GM12872 (cell line): ENCODE data around the gene PHOX2A.

ENCODE experiments used
- TF ChIP-seq, protein P1 (sequence below): IDR thresholded peaks from 3 replicates; pipeline ENCODE4 v1.5.1; 2011; ENCODE audit warnings: low read depth, mild to moderate bottlenecking, low read length, moderate library complexity; ENCODE audit not compliant: insufficient read depth

The PHOX2A gene

DNA sequence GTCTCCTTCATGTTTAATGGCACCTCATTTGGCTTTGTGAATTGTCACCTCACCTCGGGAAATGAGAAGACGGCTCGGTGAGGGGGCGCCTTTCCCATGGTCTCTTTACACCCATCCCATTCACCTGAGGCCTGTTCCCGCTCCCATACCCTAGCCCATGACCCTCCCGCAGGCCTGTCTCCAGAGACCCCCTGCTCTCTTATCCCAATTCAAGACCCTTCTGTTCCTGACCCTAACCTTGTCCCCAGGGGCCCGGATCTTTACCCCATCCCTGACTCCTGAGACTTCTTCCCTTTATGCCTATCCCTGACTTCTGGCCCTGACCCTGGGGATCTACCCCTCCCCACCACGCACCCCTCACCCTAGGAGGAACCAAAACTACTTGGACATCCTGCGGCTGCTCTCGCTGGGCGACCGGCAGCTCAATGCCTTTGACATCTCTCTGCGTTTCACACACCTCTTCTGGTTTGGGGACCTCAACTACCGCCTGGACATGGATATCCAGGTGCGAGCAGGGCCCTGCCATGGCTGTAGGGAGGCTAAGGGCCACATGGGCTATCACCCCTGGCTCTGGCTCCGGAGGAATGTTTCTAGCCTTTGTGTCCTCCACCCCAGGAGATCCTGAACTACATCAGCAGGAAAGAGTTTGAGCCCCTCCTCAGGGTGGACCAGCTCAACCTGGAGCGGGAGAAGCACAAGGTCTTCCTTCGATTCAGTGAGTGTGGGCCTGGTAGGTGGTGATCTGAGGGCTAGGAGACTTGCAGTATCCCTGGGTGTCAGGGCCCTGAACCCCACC lies 11.5 kb downstream of the PHOX2A start:
- TF ChIP-seq, protein P1, sequence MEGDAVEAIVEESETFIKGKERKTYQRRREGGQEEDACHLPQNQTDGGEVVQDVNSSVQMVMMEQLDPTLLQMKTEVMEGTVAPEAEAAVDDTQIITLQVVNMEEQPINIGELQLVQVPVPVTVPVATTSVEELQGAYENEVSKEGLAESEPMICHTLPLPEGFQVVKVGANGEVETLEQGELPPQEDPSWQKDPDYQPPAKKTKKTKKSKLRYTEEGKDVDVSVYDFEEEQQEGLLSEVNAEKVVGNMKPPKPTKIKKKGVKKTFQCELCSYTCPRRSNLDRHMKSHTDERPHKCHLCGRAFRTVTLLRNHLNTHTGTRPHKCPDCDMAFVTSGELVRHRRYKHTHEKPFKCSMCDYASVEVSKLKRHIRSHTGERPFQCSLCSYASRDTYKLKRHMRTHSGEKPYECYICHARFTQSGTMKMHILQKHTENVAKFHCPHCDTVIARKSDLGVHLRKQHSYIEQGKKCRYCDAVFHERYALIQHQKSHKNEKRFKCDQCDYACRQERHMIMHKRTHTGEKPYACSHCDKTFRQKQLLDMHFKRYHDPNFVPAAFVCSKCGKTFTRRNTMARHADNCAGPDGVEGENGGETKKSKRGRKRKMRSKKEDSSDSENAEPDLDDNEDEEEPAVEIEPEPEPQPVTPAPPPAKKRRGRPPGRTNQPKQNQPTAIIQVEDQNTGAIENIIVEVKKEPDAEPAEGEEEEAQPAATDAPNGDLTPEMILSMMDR = no peak

- TF ChIP-seq, protein P1 = no peak
Observed at GRCh38 chr11:72231396-72232259, 12.3 kb downstream of the PHOX2A start.

- TF ChIP-seq, protein P1 = no peak
Observed at GRCh38 chr11:72230764-72231365, 13.1 kb downstream of the PHOX2A start.

DNA sequence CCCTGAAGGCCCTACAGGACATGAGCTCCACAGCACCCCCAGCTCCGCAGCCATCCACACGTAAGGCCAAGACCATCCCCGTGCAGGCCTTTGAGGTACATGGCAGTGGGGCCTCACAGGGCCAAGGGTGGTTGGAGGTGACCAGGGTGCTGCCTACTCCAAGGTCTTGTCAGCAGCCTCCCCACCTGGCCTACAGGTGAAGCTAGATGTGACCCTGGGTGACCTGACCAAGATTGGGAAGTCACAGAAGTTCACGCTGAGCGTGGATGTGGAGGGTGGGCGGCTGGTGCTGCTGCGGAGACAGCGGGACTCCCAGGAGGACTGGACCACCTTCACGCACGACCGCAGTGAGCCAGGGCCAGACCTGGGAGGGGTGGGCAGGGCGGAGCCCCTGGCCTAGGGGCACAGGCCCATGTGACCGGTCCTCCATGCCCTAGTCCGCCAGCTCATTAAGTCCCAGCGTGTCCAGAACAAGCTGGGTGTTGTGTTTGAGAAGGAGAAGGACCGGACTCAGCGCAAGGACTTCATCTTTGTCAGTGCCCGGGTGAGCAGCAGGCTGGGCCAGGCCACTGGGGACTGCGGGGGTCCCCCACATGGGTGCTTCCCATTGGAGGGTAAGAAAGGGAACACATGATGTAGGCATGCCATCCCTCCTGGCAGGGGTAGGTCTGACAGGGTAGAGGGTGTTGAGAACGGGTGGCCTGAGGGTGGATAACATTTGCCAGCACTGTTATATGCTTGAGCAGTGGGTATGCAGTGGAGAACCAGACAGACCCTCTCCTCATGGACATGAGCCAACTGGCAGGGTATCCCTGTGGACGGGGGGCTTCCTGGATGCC lies 13.8 kb downstream of the PHOX2A start:
- TF ChIP-seq, protein P1 = no peak

DNA sequence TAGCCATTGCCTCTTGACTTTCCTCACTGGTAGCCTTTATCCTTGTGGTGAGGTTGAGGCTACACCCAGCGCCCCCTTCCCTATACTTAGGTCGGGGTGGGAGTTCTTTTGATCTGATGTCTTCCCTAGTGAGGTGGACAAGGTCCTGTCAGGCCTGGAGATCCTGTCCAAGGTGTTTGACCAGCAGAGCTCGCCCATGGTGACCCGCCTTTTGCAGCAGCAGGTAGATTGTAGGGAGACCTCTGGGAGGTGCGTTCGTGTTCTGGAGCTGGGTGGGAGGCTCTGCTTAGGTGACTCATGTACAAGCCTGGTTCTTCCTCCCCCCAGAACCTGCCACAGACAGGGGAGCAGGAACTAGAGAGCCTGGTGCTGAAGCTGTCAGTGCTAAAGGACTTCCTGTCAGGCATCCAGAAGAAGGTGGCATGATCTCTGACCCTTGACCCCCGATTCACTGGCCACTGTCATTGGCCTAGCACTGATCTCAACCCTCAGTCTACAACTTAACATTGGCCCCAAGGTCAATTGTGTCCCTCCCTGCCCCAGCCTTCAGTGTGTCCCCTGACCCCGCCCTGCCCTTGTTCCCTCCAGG lies 14.5 kb downstream of the PHOX2A start:
- TF ChIP-seq, protein P1 = no peak

DNA sequence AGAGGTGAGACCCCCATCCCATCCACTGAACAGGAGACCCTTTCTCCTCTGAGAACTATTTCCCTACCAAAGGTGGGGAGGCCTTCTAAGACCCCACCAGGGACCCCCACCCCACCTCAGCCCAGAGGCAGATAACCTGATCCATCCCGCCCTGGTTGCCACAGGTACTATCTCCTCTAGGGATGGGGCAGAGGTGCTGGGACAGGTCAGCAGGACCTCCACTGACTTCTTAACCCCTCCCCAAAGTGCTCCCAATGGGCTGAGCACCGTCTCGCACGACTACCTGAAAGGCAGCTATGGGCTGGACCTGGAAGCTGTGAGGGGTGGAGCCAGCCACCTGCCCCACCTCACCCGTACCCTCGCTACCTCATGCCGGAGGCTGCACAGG lies 15.1 kb downstream of the PHOX2A start:
- TF ChIP-seq, protein P1 = no peak
